ENCODE results near the gene DGKD. TPM values are rescaled to one million over a fixed set of nuclear protein-coding genes. Genes with fewer than 3 reads are reported as not detected.

The DGKD gene
- total and polyA plus RNA-seq, 2 donors (not counting 1 experiment from before 2014, with no cell fraction given): 224 to 396 TPM

GRCh38 chr2:233389601-233390125, 35.4 kb downstream of the DGKD start:
- H3K4me3 Mint-ChIP-seq: no peak overlapping the region
- intact Hi-C loops (cut with micrococcal nuclease): loop anchor here (10.0 kb wide), 2 partner anchors 55 to 535 kb away; no protein-coding TSS in a partner anchor
- DNase-seq: no peak
- Histone ChIP-seq H3K36me3 (replicated peaks in 1 of 2; ENCODE audit: control extremely low read depth in 1 of 2, control insufficient read depth in 1 of 2, extremely low read depth in 1 of 2, insufficient read depth in 2 of 2, low read length in 1 of 2) (peaks cover 1 to 54% of the 10 kb centered on the region in 2 experiments), H3K27ac (ENCODE audit: low read length in 2 of 2) (peak overlapping the region in 1 of 2 donors; percentile 57), H3K4me2 (replicated peaks; ENCODE audit: low read depth, low read length, poor library complexity, severe bottlenecking) (no peak overlapping the region), H2AFZ (ENCODE audit: insufficient read depth, low read depth, low read length, poor library complexity, severe bottlenecking) (no peak overlapping the region), H3K9me3 (ENCODE audit: control extremely low read depth in 1 of 3, control insufficient read depth in 2 of 3, insufficient read depth in 1 of 3, low read length in 2 of 3) (no peaks in the 10 kb centered on the region), H4K20me1 (ENCODE audit: control insufficient read depth, insufficient read depth, low read length, poor library complexity, severe bottlenecking) (peaks cover 37% of the 10 kb centered on the region), H3K4me1 (ENCODE audit: control insufficient read depth in 2 of 2, insufficient read depth in 2 of 2, low read length in 2 of 2) (peaks cover 36% of the 10 kb centered on the region in 2 donors), H3K27me3 (replicated peaks in 1 of 4; ENCODE audit: control extremely low read depth in 1 of 4, control insufficient read depth in 3 of 4, insufficient read depth in 4 of 4, low read length in 3 of 4) (no peaks in the 10 kb centered on the region), H3K79me2 (ENCODE audit: control insufficient read depth, insufficient read depth, low read length) (peaks cover 98% of the 10 kb centered on the region), H3K9ac (ENCODE audit: low read length) (no peak overlapping the region), H3K4me3 (ENCODE audit: control extremely low read depth in 1 of 5, extremely low read depth in 1 of 5, insufficient read depth in 1 of 5, low read depth in 2 of 5, low read length in 4 of 5) (no peak overlapping the region)
- ATAC-seq (ENCODE audit: low read depth): no peak
- WGBS (ENCODE audit: insufficient coverage): 96% methylated on average over 4 of the region's 8 CpGs
- CTCF ChIA-PET: interaction anchor here (1.2 kb wide), 1 partner anchor 27 kb away, joined by 3 read pairs; no protein-coding TSS in a partner anchor
- H3K27ac Mint-ChIP-seq: peak overlapping the region; percentile 53
- H3K4me1 Mint-ChIP-seq: peaks cover 58% of the 10 kb centered on the region
- no peaks in the 10 kb centered on the region for H3K27me3 Mint-ChIP-seq
- POLR2A ChIA-PET: interaction anchor here (0.6 to 0.7 kb wide), 2 partner anchors 33 to 115 kb away, joined by 4 read pairs; no protein-coding TSS in a partner anchor
- TF ChIP-seq EZH2 (IDR thresholded peaks at IDR 0.05; ENCODE audit: borderline replicate concordance, insufficient read depth, low read depth, low read length, poor library complexity, severe bottlenecking): no peak
- no peak for TF ChIP-seq CTCF (IDR thresholded peaks at IDR 0.05)
- H3K9me3 Mint-ChIP-seq (ENCODE audit: insufficient read depth): no peaks in the 10 kb centered on the region

- DNase-seq: no peak
- no peaks in the 10 kb centered on the region for H3K27me3 ChIP-seq (replicated peaks in 1 of 4; ENCODE audit: control extremely low read depth in 1 of 4, control insufficient read depth in 3 of 4, insufficient read depth in 4 of 4, low read length in 3 of 4)
- Mint-ChIP-seq H3K9me3 (ENCODE audit: insufficient read depth) (no peaks in the 10 kb centered on the region), H3K27me3 (no peaks in the 10 kb centered on the region), H3K4me3 (no peak overlapping the region), H3K27ac (peak overlapping the region; percentile 87), H3K4me1 (peaks cover 46% of the 10 kb centered on the region)
- peaks cover 0 to 4% (median 0%) of the 10 kb centered on the region in 3 donors for H3K9me3 ChIP-seq (ENCODE audit: control extremely low read depth in 1 of 3, control insufficient read depth in 2 of 3, insufficient read depth in 1 of 3, low read length in 2 of 3)
- peaks cover 48% of the 10 kb centered on the region for H4K20me1 ChIP-seq (ENCODE audit: control insufficient read depth, insufficient read depth, low read length, poor library complexity, severe bottlenecking)
- peaks cover 31 to 33% of the 10 kb centered on the region in 2 donors for H3K4me1 ChIP-seq (ENCODE audit: control insufficient read depth in 2 of 2, insufficient read depth in 2 of 2, low read length in 2 of 2)
- WGBS (ENCODE audit: insufficient coverage): 100% methylated on average over 6 of the region's 7 CpGs
- intact Hi-C loops (cut with micrococcal nuclease): no loop called here
- POLR2A ChIA-PET: interaction anchor here (0.7 kb wide), 1 partner anchor 959 kb away, joined by 3 read pairs; no protein-coding TSS in a partner anchor
- peaks cover 9 to 69% of the 10 kb centered on the region in 2 experiments for H3K36me3 ChIP-seq (replicated peaks in 1 of 2; ENCODE audit: control extremely low read depth in 1 of 2, control insufficient read depth in 1 of 2, extremely low read depth in 1 of 2, insufficient read depth in 2 of 2, low read length in 1 of 2)
- no peak overlapping the region for H2AFZ ChIP-seq (ENCODE audit: insufficient read depth, low read depth, low read length, poor library complexity, severe bottlenecking)
- peak overlapping the region in 1 of 2 donors; percentile 74 for H3K27ac ChIP-seq (ENCODE audit: low read length in 2 of 2)
- CTCF ChIA-PET: interaction anchor here (0.8 to 3.1 kb wide), 5 partner anchors 9 to 122 kb away, joined by 3 to 11 read pairs (median 3); no protein-coding TSS in a partner anchor
- no peak for TF ChIP-seq CTCF (IDR thresholded peaks at IDR 0.05)
- TF ChIP-seq EZH2 (IDR thresholded peaks at IDR 0.05; ENCODE audit: borderline replicate concordance, insufficient read depth, low read depth, low read length, poor library complexity, severe bottlenecking): no peak
- no peak for ATAC-seq (ENCODE audit: low read depth)
- H3K79me2 ChIP-seq (ENCODE audit: control insufficient read depth, insufficient read depth, low read length): peaks cover 90% of the 10 kb centered on the region
- H3K4me2 ChIP-seq (replicated peaks; ENCODE audit: low read depth, low read length, poor library complexity, severe bottlenecking): no peak overlapping the region
- no peak overlapping the region for H3K4me3 ChIP-seq (ENCODE audit: control extremely low read depth in 1 of 5, extremely low read depth in 1 of 5, insufficient read depth in 1 of 5, low read depth in 2 of 5, low read length in 4 of 5)
- H3K9ac ChIP-seq (ENCODE audit: low read length): no peak overlapping the region
These were observed 41.4 kb downstream of the DGKD start for GRCh38 chr2:233395687-233396086.
